Daoy (cell line): Measurements from ENCODE around the gene TKT. TPM values are rescaled to one million over a fixed set of nuclear protein-coding genes. Genes with fewer than 3 reads are reported as not detected.
A peak's percentile ranks its signal among the peaks of the same experiment; 100 is the strongest.

ENCODE experiments used
- DNase-seq: peaks from one replicate; pipeline ENCODE4 v3.0.0-alpha.2; 2015; ENCODE audit warnings: low read depth
- total RNA-seq: library from RNA; depleted of rRNA; stranded (reverse); fragments of >200 nt; shearing (Covaris generic); gene quantifications from 2 replicates; pipeline ENCODE4 v1.2.3, GENCODE V29; 2014

The TKT gene
- total RNA-seq, 1 experiment from 2014 or later = 212 TPM

DNA sequence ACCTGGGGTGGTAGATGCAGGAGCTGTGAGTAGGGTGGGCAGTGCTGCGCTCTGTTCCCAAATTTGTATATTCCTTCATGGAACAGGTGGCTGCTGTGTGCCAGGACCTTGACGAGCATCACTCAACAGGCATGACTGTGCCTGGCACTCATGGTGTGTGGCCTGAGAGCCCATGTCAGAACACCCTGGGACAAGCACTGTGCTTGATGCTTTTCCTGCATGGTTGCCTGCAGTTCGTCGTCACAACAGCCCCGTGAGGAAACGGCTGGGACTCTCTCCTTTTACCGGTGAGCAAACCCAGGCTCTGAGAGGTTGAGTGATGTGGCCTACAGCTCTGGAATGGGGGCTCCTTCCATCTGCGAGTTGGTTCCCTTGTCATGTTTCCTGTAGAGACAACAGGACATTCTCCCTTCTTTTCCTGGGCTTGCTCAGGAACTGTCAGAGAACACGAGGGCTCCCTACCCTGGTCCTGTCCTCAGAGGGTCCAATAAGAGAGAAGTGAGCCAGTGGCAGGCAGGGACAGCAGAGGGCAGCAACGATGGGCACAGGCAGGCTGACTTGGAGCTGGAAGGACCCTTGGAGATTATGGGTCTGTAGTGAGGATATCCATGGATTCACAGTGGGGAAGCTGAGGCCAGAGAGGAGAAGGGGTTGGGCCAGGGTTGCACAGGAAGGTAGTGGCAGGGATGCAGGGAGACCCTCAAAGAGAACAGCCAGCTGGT is 57.4 kb downstream of the TKT start:
- DNase-seq = no peak

DNA sequence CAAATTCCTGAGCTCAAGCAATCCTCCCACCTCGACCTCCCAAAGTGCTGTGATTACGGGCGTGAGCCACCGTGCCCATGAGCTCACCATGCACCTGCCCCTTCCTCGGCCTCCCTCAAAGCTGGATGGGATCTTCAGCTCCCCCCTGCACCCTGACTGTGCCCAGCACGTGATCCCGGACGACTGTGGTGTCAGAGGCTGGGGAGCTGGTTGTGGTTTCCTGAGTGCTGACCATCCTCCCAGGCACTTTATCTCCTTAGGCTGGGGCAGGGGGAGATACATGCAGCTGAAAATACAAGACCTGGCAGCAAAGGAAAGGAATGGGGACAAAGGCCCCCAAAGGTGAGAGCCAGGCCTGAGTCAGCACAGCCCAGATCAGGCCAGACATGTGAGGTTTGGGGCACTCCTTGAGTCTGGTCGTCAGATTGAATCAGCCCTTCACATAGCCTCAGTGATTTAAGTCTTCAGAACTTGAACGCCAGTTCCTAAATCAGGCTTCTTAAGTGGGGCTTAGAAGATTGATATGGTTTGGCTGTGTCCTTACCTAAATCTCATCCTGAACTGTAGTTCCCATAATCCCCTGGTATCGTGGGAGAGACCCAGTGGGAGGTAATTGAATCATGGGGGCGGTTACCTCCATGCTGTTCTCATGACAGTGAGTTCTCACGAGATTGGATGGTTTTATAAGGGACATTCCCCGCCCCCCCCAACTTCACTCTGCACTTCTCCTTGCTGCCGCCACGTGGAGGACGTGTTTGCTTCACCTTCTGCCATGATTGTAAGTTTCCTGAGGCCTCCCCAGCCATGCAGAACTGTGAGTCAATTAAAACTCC is 59.0 kb downstream of the TKT start:
- peak; percentile 45 for DNase-seq

DNA sequence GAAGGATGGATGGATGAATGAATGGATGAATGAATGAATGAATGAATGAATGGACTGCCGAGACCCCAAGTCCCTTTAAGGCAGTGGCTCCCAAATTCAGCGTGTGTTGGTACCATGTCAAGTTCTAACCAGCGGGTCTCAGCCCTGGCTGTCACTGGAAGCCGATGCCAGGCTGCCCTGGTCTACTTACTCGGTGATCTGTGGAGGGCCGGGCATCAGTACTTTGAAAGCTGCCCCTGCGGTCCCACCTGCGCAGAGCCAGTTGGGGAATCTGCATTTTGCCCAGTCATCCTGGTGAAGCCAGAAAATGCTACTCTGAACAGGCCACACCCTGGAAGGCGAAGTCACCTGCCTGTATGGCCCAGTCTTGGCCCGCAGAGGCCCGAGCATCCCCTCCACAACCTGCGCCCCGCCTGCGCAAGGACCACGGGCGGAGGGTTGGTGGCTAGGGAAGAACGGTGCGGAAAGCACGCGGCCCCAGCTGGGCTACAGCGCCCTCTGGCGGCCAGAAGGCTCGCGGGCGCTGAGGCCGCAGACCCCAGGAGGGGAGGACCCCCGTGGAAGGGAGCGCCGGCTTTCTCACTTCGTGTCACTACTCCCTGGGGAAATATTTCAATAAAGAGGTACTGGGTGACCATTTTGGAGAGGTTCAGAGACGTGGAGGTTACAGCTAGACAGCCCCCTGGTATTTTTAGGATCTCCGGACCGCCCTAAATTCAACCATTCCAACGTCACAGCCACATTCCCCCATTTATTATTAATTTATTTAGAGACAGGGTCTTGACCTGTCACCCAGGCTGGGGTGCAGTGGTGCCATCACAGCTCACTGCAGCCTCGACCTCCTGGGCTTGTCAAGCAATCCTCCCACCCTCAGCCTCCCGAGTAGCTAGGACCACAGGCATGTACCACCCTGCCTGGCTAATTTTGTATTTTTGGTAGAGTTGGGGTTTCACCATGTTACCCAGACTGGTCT is 59.9 kb downstream of the TKT start:
- DNase-seq = peak; percentile 36

DNA sequence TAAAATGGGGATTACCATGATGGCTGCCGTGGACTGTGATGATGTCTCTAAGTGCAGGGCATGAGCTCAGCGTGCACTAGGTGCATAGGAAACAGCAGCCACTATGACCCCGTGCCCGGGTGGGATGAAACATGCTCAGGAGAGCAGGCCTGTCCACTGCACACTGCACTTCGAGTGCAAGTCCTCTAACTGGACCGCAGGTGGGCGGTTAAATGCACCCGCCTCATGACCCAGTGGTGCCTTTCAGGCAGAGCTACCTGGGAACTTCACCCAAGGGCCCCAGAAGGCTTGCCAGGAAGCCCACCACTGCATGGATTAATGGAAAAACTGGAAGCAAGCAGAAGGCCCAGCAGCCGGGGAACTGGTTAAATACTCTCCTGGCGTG is 60.8 kb downstream of the TKT start:
- no peak for DNase-seq

DNA sequence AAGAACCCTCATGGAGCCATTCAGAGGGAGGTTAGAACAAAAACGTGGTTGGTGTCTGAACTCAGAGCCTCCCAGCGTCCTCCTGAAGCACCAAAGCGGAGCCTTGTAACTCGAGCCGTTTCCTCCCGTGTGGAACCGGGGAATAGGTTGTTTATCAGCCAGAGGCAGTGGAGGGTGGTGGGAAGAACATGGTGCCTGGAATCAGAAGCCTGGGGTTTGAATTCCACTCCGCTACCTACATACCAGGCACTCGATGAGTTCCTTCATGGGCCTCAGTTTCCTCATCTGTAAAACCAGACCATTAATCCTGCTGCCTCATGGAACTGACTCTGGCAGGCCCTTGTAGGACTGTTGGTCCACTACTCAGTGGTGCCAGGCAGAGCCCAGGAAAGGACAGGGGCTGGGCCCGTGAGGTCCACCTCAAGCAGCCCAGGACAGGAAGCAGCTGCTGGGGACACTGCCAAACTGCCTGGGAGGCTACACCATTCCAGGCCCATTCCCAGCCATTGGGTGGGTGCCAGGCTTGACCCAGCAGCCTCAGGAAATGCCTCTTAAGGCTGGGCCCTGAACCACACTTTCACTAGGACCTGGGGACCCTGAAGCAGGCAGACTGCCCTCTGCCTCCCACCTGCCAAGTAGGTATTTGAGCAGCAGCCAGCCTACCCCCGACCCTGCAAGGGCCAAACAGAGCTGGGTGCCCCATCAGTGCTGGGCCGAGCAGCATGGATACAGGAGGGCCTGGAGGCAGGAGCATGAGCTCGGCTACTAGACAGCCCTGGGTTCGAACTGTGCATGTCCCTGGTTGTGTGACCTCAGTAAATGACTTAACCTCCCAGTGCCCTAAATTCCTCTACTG is 61.4 kb downstream of the TKT start:
- peak; percentile 40 for DNase-seq

DNA sequence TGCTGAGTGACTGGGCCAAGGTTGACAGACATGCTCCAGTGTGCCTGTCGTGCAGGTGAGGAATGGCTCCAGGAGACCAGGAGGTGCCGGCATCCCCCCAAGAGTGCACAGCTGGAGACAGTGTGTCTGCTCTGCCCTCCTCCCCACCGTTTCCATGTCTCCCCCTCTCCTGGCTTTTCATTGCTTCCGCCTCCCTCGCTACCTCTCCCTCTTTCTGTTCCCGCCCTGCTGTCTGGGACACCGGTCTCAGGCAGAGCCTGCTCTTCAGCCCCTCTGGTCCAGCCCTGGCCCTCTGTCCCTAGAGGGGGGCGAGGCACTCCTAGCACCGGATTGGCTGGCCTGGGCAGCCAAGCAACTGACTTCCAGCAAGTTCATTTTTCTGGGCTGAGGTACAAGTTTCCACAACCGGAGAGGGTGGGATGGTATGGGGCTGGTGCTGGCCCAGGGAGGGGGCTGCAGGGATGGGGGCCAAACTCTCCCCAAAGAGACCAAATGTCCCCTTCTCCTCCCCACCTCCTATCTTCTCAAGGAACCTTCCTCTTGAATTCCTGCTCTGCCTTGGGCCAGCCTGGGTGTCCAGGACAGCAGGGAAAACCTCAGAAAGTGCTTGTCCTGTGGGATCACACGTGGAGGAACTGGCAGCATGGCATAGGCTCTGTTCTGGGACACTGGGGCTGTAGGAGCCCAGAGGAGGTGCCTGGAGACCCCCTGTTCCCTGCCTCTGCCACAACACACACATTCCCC is 62.2 kb downstream of the TKT start:
- DNase-seq = no peak

DNA sequence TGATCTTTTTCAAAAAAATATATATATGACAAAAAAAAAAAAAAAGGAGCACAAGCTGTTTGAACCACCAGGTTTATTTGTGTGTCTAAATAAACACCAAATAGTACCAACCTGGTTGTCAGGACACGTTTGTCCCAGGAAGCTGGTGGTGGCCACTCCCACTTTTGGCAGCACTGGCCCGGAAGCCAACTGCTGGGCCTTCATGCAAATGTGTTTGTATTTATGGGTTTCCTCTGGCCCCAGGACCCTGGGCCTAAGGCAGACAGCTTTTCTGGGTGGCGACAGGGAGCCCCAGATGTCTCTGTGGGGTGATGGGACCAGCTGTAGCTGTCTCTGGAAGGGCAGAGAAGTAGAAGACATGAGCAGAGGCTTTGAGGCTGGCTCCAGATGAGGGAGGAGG is 63.2 kb downstream of the TKT start:
- no peak for DNase-seq

DNA sequence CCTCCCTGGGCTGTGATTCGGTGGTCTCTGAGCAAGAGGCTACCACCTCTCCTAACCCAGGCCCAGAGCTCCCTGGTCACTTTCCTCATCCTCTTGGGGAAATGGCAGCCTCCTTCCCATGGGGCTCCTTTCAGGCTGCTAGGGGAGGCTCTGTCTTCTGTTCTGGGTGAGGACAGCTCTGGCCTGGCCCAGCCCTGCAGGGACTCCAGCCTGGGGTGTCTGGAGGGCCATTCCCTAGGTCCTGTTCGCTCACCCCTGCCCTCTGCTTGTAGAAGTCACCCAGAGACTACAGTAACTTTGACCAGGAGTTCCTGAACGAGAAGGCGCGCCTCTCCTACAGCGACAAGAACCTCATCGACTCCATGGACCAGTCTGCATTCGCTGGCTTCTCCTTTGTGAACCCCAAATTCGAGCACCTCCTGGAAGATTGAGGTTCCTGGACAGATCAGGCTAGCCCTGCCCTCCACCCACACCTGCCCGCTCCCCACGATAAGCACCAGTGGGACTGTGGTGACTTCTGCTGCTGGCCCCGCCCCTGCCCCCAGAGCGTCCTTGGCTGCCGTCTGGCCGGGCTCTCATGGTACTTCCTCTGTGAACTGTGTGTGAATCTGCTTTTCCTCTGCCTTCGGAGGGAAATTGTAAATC is 63.9 kb downstream of the TKT start:
- no peak for DNase-seq

DNA sequence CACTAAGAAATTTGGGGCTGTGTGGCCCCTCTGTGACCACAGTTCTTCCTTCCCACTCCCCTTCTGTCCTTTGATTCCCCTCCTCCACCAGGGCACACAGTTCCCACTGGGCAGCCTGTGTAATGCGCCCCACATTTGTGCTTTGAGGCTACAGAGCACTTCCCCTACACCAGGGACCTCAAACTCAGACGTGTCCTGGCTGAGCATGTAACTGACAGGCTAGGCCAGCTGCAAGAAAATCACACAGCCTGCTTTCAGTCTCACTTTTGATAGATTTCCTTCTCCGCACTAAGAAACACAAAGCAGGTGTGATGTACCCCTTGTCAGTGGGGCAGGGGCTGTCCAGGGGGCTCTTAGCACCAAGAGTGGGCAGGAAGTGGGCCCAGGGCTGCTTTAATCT is 65.2 kb downstream of the TKT start:
- no peak for DNase-seq

DNA sequence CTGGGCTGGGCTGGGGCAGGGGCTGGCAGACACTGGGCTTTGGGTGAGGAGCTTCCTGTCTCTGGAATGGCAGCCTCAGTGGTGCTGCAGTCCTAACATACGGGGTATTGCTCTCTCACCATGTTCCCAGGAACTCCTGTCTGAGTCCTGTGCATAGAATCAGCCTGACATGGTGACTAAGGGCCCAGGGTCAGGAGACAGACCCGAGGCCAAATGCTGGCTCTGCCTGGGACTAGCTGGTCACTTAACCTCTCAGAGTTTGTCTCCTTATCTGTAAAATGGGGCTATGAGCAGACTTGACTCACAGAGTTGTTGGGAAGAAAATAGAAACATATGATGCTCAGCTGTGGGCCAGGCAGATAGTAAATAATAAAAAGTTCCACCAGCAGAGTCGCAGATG is 66.5 kb downstream of the TKT start:
- no peak for DNase-seq

DNA sequence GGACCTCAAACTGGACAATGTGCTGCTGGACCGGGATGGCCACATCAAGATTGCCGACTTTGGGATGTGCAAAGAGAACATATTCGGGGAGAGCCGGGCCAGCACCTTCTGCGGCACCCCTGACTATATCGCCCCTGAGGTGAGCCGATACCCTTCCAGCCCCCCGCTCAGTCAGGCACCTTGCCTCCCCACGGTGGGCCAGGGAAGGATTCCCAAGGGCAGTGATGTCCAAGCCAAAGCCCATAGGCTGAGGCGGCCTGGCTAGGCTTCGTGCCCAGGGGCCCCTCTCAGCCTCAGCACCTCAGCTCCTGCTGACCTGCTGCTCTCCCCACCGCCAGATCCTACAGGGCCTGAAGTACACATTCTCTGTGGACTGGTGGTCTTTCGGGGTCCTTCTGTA is 67.1 kb downstream of the TKT start:
- DNase-seq = no peak

DNA sequence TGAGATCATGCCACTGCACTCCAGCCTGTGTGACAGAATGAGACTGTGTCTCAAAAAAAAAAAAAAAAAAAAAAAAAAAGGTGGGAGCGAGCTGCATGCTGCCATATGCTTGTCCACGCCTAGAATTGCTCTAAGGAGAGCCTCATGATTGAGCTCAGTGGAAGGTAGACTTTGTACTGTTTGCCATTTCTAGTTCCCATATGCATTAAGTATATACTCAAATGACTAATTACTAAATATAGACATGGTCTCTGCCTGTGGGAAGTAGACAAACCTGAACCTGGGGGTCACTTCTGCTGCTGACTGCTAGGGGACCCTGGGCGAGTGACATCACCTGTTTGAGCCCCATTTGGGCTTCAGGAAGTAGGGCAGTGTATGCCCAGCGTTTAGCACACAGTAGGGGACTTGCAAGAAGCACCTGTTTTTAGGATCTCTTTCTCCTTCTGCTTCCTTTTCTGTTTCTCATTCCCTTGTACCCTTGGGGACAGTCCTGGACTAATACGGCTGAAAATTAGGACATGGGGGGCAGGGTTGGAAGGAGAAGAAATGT is 67.6 kb downstream of the TKT start:
- no peak for DNase-seq

DNA sequence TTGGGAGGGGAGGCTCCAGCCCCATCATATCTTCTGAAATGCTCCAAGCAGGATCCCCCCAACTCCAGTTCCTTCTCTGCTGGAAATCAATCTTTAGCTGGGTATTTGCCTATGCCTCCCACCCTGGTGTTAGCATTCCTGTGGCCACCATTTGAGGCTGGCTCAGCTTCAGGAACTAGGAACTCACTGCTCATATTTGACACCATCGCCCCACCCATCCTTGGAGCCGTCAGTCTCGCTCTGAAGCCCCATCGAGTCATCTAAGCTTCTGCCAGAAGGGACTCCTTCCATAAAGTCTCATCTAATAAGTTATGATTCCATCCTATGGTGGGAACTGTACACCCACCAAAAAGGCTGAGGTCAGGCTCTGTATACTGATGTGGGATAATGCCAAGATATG is 68.4 kb downstream of the TKT start:
- peak; percentile 43 for DNase-seq

DNA sequence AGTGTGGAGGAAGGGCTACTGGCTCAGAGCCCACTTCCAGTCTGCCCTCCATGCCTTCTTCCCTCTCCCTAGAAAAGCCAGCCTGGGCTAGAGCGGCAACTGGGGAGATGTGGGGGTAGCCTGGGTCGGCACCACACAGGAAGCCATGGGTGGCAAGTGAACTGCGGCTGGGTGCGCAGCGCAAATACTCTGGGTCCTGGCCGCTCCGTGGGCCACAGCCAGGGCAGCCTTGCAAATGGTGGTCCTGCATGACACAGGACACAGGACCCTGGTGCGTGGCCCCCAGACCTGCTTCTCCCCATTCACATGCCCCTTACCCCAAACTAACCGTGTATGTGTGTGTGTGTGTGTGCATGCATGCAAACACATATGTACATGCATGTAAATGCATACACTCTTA is 69.1 kb downstream of the TKT start:
- DNase-seq = no peak

DNA sequence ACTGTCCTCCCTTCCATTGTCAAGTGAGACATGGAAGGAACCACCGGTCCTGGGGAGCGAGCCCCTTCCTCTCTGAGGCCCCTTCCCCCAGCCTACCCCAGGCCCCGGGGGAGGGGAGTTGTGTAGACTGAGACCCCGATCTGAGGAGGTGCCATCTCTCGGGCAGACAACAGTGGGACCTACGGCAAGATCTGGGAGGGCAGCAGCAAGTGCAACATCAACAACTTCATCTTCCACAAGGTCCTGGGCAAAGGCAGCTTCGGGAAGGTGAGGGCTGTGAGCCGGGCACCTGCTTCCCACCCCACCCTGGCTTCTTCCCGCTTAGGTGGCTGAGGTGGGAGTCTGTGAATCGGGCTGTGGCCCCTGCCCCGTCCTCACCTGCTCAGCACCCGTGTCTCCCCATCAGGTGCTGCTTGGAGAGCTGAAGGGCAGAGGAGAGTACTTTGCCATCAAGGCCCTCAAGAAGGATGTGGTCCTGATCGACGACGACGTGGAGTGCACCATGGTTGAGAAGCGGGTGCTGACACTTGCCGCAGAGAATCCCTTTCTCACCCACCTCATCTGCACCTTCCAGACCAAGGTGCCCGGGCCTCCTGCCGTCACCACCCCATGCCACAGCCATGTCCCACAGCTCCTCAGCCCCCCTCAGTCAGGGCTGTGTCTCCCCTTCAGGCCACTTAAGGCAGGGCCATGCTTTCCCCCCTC is 69.9 kb downstream of the TKT start:
- no peak for DNase-seq

DNA sequence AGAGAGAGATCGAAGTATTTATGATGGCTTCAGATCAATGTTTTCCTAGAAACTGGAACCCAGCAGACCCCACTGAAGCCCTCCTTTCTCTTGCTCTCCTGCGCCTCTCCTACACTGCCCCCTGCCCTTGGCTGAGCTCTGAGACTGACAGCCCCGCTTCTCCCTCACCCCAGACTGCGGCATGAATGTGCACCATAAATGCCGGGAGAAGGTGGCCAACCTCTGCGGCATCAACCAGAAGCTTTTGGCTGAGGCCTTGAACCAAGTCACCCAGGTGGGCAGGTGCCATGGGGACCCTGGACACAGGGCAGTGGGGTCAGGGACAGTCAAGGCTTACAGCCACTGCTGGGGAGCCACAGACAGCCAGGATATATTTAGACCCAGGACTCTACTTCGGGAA is 71.1 kb downstream of the TKT start:
- no peak for DNase-seq

DNA sequence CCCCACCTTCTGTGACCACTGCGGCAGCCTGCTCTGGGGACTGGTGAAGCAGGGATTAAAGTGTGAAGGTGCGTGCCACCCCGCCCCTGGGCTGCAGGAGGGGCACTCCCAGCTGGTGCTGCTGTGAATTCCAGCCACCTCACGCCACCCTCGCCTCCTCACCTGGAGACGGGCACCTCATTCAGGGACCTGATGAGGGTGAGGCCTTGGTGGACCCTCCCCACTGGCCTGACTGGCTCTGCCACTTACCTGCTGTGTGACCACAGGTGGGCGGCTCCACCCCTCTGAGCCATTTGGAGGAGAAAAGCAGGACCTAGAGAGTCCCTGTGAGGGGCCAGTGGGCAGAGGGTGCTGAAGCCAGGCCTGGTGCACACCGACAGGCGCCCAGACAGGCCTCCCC is 72.3 kb downstream of the TKT start:
- no peak for DNase-seq

DNA sequence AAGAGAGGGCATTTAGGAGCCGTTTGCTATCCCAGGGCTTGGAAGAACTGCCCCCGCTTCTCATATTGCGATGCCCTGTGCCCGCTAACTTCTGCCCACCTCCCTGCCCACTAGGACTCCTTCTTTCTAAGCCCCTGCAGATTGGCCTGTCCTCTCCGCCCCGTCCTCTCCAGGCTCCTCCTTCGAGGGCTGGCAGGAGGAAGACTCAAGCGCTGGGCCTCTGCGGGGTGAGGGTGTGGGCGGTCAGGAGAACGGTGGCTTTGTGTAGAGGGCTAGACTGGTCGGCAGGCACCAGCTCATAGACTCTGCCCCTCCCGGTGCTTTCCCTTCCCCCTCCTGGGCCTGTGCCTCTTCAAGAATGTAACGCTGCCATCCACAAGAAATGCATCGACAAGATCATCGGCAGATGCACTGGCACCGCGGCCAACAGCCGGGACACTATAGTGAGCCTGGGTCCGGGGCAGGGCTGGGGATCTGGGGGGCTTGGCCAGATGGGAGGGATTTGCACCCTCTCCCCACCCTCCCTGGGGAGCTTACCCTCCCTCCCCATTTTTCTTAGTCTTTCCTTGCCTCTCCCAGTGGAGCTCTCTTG is 73.0 kb downstream of the TKT start:
- DNase-seq = no peak

DNA sequence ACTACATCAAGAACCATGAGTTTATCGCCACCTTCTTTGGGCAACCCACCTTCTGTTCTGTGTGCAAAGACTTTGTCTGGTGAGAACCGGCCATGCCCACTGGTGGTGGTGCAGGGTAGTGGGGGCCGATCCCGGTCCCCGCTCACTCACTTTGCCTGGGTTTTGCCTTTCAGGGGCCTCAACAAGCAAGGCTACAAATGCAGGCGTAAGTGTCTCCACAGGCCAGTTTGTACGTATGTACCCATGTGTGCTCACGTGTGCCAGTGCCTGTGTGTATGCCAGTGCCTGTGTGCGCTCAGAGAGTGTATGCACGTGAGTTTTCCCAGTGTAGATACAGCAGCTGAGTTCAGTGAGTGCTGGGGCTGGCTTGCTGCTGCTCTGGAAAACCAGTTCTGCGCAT is 74.3 kb downstream of the TKT start:
- DNase-seq = no peak
